ENCODE data around the gene SLC24A3. TPM values are rescaled to one million over a fixed set of nuclear protein-coding genes. Genes with fewer than 3 reads are reported as not detected.

The SLC24A3 gene
- total RNA-seq, 4 donors from 2014 or later: 1.6 to 38.8 (median 3.7) TPM

- Histone ChIP-seq H3K4me3 (no peak overlapping the region), H3K36me3 (no peaks in the 10 kb centered on the region), H3K27ac (no peak overlapping the region), H3K27me3 (no peaks in the 10 kb centered on the region), H3K4me1 (no peaks in the 10 kb centered on the region), H3K9me3 (no peaks in the 10 kb centered on the region)
- DNase-seq: no peak
- TF ChIP-seq, protein P1, sequence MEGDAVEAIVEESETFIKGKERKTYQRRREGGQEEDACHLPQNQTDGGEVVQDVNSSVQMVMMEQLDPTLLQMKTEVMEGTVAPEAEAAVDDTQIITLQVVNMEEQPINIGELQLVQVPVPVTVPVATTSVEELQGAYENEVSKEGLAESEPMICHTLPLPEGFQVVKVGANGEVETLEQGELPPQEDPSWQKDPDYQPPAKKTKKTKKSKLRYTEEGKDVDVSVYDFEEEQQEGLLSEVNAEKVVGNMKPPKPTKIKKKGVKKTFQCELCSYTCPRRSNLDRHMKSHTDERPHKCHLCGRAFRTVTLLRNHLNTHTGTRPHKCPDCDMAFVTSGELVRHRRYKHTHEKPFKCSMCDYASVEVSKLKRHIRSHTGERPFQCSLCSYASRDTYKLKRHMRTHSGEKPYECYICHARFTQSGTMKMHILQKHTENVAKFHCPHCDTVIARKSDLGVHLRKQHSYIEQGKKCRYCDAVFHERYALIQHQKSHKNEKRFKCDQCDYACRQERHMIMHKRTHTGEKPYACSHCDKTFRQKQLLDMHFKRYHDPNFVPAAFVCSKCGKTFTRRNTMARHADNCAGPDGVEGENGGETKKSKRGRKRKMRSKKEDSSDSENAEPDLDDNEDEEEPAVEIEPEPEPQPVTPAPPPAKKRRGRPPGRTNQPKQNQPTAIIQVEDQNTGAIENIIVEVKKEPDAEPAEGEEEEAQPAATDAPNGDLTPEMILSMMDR (IDR thresholded peaks at IDR 0.05): no peak
Measured at GRCh38 chr20:19363476-19363875, 151.0 kb downstream of the SLC24A3 start.

DNA sequence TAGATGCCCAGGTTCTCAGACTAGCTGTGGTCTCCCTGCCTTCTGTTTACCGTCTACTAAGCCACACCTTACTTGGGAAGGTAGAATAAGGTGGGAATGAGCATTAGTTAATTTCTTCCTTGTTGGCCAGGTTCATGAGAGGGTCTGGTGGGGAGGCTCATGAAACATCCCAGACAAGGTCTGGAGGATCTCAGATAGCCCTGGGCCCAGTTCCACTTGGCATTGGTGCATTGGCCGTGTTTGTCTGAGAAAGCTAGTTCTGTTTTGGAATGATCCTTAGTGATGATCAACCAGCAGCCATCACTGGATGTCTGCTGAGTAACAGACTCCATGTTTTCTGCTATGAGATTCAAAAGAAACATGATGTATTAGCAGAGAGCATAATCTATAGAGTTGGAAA, 155.1 kb downstream of the SLC24A3 start:
- no peaks in the 10 kb centered on the region for H3K27me3 ChIP-seq
- no peak overlapping the region for H3K4me3 ChIP-seq
- H3K36me3 ChIP-seq: no peaks in the 10 kb centered on the region
- H3K9me3 ChIP-seq: no peaks in the 10 kb centered on the region
- no peak for DNase-seq
- TF ChIP-seq, protein P1 (IDR thresholded peaks at IDR 0.05): no peak
- TF ChIP-seq POLR2A (IDR thresholded peaks at IDR 0.05): no peak
- H3K27ac ChIP-seq: no peak overlapping the region
- H3K4me1 ChIP-seq: no peaks in the 10 kb centered on the region

GRCh38 chr20:19368351-19368750, 155.9 kb downstream of the SLC24A3 start:
- H3K4me3 ChIP-seq: no peak overlapping the region
- H3K27me3 ChIP-seq: no peaks in the 10 kb centered on the region
- H3K36me3 ChIP-seq: no peaks in the 10 kb centered on the region
- TF ChIP-seq POLR2A (IDR thresholded peaks at IDR 0.05): no peak
- TF ChIP-seq, protein P1 (IDR thresholded peaks at IDR 0.05): no peak
- H3K27ac ChIP-seq: no peak overlapping the region
- DNase-seq: no peak
- H3K9me3 ChIP-seq: no peaks in the 10 kb centered on the region
- no peaks in the 10 kb centered on the region for H3K4me1 ChIP-seq

DNA sequence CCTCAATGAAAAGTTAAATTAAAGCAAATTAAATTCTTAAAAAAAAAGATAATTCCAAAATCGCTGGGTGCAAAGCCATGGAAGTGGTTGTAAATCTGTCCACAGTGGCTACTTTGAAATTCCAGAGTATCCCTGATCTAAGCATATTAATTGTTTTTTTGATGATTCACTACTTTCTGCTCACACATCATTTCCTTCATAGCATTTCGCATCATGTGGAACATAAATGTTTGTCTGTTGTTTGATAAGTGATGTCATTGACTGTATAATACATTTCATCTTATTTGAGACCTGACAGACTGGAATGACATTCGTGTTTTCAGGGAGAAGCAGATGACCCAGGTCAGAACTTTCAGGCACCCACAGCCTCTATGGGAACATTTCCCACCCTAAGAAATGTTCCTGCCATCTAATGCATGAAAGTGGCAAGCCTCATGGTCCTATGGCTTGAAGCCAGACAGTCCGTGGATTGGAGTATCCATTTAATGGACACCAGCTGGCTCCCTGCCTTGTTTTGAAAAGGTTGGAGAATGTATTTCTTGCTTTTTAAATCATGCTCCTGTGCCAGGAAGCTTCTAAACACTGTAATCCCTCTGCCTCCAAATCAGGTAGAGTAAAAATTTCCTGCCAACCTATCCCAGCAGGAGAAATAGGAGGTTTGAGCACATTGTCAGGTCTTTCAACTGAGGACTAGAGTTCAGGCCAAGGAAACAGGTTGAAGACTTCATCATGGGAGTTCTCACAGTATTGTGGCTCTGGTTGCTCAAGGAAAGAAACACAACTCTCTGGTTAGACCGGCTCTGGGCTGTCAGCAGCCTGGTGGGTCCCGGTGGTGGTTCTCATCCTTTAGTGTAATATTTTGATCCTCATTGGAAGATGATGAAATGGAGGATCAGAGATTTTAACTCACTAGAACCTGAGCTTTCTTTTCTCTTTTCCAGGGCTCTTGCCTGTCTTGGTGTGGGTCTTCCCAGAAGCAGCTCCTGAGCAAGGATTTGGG, 157.9 kb downstream of the SLC24A3 start:
- Histone ChIP-seq H3K9me3 (no peaks in the 10 kb centered on the region), H3K4me1 (no peaks in the 10 kb centered on the region), H3K27ac (no peak overlapping the region), H3K27me3 (no peaks in the 10 kb centered on the region), H3K36me3 (no peaks in the 10 kb centered on the region), H3K4me3 (no peak overlapping the region)
- DNase-seq: no peak
- no peak for TF ChIP-seq POLR2A (IDR thresholded peaks at IDR 0.05)
- TF ChIP-seq, protein P1 (IDR thresholded peaks at IDR 0.05): no peak

DNA sequence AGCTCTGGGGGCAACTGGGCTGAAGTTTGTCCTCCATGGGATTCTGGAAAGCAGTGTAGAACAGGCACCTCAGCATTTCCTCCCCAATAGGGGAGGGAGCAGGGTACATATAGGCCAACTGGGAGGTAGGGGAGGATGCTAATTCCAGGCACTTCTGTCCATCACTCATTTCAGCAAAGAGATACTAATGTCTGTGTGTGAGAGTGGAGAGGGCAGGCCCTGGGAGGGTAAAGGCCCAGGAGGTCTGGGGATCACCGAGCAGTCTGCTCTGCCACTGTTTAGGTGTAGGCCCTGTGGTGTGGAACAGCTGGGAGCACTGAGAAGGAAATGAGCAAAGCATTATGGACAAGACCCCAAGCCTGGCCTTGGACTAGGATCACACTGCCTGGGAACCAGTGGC, 158.7 kb downstream of the SLC24A3 start:
- H3K4me3 ChIP-seq: no peak overlapping the region
- no peak overlapping the region for H3K27ac ChIP-seq
- TF ChIP-seq, protein P1 (IDR thresholded peaks at IDR 0.05): no peak
- no peak for TF ChIP-seq POLR2A (IDR thresholded peaks at IDR 0.05)
- no peaks in the 10 kb centered on the region for H3K9me3 ChIP-seq
- no peak for DNase-seq
- no peaks in the 10 kb centered on the region for H3K4me1 ChIP-seq
- H3K36me3 ChIP-seq: no peaks in the 10 kb centered on the region
- H3K27me3 ChIP-seq: no peaks in the 10 kb centered on the region
